GM18873 (cell line): ENCODE data around the gene FAP.

Experiments
- ATAC-seq: cut with Tn5 transposase; IDR thresholded peaks from one replicate; pipeline ENCODE4 v1.9.1; 2021; ENCODE audit warnings: mild to moderate bottlenecking, moderate library complexity, moderate number of reproducible peaks; ENCODE audit not compliant: unreplicated experiment, low FRiP score

The FAP gene

GRCh38 chr2:162138310-162138709, 104.9 kb downstream of the FAP start:
- no peak for ATAC-seq

- ATAC-seq: no peak
Measured at GRCh38 chr2:162127422-162127821, 115.8 kb downstream of the FAP start.

GRCh38 chr2:162126527-162126926, 116.7 kb downstream of the FAP start:
- ATAC-seq: no peak

GRCh38 chr2:162126111-162126519, 117.1 kb downstream of the FAP start:
- ATAC-seq: no peak

GRCh38 chr2:162125138-162125537, 118.1 kb downstream of the FAP start:
- ATAC-seq: no peak

- peak; percentile 52 for ATAC-seq
Measured at GRCh38 chr2:162123806-162124758, 119.2 kb downstream of the FAP start.
